NCI-H2196 treated with DMSO at 0.1 percent for 48 hours (cell line): ENCODE data around the gene RNASEH2B.

Experiments
- DNase-seq: peaks from one replicate; lab custom pipeline; 2025; ENCODE audit not compliant: unreplicated experiment; lab: John Stamatoyannopoulos, UW

Gene RNASEH2B

DNA sequence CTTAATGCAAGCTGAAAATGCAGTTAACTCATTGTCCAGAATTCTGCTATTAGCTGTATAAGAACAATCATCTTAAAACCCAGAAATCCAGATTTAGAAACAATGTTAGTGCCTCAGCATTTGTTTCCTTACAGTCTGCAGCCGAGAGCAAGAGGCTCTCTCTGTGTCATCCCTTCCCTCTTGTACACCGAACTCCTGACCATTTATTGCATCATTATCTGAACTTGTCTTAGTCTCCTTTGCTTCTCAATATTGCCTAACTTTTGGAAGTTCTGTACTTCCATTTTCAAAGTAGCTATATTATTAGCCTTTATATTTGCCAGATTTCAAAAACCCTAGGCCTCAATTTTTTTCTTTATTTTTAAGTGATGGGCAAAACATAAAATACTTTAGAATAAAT, 27.1 kb downstream of the RNASEH2B start:
- DNase-seq: no peak

DNA sequence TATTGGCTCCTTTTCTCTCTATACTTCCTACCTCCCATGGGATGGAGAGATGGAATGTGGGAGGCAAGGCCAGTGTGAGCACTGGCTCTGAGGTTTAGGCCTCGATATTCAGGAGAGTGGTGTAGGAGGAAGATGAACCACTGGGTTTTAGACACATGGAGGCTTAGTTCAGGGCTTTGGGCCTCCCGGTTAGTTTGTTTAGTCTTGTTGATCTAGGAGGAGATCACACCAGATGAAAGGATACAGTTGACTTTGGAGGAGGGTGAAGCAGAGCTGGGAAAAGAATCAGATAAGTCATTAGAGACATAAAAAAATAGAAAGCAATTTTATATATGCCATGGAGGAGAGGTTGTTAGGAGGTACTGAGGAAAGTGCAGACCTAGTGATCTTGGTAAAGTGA, 30.9 kb downstream of the RNASEH2B start:
- DNase-seq: no peak

DNA sequence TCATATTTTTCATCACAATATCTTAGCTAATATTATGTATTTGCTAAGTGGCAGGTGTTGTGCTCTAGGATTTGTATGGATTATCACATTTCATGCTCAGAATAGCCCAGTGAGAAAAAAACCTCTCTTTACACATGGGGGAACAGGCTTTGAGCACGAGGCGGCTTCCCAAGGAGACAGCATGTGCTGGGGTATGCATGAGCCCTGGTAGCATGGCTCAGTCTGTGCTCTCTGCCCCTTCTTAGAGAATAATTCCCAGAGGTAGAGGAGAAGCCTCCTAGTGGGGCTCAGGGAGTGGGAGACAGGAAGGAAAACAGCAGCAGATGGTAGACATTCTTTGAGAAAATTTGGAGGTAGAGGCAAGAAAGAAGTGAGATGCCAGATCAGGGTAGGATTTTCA, 31.6 kb downstream of the RNASEH2B start:
- no peak for DNase-seq

DNA sequence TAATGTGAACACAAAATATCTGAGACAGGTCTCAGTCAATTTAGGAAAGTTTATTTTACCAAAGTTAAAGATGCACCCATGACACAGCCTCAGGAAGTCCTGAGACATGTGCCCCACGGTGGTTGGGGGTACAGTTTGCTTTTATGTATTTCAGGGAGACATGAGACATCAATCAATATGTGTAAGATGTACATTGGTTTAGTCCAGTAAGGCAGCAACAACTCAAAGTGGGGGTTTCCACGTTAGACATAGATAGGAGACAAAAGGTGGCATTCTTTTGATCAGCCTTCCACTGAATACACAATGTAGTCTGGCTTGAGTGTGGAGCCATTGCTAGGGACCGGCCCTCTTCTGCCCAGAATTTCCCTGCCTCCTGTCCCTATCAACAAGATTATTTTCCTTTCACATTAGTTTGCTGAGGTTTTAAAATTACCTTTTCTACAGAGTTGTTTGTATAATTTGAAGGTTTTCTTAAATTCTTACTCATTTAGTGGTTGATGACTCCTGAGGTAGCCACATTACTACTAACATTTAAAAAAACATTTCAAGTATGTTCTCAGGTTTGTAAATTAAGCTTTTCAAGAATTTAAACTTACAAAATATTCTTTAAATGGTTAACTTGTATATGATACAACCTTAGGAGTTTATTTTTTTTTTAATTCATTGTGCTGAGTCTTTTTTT, 33.2 kb downstream of the RNASEH2B start:
- no peak for DNase-seq

DNA sequence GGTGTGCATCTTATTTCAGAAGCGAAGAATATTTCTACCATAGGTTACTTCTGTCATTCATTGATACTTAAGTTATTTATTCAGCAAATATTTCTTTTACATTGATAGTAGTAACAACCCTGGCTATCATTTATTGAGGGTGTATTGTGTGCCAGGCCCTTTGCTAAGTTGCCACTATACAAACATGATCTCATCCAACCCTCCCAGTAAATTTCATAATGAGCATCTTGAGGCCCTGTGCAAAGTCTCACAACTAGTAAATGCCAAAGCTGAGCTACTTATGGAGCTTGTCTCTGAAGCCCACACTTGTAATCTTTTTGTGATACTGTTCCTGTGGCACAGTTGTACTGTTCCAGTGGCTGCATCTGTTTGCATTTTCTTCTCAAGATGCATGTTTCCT, 36.1 kb downstream of the RNASEH2B start:
- no peak for DNase-seq

DNA sequence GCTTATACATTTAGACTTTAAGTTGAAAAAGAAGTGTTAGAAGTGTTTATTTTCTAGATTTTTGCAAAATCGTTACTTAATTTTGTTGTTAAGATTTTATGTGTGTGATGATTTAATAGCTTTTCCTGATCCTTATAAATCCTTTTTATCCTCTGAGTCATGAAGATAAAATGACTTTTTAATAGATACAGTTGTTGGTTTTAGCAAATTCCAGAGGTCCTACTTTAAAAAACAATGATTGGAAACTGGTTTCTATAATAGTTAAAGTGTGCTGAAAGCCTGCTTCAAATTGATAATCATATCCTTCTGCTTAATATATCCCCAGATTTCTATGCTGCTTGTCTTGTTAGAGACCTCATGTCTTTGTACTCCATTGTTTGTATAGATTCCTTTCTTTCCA, 39.0 kb downstream of the RNASEH2B start:
- no peak for DNase-seq

DNA sequence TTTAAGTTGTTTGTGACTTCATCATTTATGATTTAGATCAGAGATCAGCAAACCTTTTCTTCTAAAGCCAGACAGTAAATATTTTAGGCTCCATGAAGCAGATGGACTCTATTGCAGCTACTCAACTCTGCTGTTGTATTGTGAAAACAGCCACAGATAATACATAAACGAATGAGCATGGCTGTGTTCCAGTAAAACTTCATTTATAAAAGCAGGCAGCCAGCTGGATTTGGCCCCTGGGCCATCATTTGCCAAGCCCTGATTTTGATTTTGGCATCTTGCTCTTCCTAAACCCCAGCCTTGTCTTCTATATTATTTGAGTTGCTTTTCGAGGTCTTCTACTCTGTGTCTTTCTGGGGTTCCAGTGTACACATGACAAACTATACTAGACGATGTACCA, 41.3 kb downstream of the RNASEH2B start:
- no peak for DNase-seq

DNA sequence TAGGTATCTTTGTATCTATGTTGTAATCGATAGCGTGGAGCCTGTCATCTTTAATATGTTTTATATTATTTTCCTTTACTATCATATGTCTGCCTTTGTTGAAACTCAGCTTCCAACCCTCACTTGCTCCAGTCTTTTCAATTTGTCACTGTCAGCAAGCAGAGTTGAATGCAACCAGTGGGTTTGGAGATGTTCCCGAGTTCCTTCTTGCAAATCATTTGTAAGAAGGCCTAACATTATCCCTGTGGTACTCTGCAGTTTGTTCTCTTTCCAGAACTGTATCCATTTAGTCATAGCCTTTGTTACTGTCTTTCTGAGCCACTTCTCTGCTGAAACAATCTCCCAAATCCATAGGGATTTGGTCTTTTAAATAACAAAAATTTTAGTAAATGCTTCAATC, 41.8 kb downstream of the RNASEH2B start:
- no peak for DNase-seq

DNA sequence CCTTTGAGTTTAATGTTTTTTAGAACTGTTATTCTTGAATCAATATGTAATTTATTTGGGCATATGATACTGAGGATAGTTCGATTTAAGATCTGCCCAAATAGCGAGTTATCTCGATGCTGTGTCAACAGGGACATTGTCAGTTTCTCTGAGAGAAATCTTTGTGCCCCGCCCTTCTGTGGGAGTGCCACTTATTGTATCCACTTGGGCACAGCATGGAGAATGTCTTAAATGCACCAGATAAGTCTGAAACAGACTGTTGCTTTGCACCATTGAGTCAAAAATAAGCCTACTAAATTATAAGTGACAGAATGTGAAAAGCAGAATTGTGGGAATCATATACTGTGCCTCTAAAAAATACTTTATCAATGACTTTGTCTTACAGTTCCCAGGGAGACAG, 45.6 kb downstream of the RNASEH2B start:
- DNase-seq: no peak

DNA sequence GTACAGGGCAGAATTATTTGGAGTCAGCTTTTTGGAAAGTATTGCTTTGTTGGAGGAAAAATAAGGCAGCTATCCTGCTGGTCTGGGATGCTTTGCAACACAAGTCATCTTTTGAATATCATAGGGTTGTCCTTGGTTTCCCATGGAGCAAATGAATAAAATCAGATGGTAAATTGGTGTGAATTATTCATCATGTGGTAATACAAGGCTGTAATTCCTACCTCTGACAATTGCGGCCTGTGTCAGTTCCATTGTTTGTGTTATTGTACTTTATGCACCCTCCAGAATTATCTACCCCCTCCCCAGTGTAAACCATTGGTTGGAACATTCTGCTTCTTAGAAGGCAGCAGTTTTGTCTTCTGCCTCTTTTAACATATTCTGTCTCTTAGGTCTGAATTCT, 46.2 kb downstream of the RNASEH2B start:
- no peak for DNase-seq

DNA sequence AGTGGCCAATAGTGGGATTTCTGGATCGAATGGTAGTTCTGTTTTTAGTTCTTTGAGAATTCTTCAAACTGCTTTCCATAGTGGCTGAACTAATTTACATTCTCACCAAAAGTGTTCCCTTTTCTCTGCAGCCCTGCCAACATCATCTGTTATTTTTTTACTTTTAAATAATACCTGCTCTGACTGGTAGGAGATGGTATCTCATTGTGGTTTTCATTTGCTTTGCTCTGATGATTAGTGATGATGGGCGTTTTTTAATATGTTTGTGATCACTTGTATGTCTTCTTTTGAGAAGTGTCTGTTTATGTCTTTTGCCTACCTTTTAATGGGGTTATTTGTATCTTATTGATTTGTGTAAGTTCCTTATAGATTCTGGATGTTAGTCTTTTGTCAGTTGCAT, 48.0 kb downstream of the RNASEH2B start:
- DNase-seq: no peak

DNA sequence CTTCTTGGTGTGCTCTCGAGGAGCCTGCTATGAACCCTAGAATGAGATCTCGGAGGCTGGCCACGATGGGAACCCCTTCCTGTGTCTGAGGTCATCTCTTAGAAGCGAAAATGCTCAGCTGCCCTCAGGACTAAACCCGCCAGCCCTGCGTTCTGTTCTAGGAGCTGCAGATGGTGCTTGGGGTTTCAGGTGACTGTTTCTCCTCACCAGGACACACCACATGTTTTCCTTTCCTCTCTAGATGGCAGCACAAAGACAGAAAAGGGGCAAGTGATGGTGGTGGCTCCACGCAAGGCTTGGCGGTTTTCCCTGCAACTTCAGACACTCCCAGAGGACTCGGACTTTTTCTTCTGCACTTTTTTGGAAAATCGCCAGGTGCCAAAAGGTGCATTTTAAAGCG, 60.1 kb downstream of the RNASEH2B start:
- DNase-seq: no peak

DNA sequence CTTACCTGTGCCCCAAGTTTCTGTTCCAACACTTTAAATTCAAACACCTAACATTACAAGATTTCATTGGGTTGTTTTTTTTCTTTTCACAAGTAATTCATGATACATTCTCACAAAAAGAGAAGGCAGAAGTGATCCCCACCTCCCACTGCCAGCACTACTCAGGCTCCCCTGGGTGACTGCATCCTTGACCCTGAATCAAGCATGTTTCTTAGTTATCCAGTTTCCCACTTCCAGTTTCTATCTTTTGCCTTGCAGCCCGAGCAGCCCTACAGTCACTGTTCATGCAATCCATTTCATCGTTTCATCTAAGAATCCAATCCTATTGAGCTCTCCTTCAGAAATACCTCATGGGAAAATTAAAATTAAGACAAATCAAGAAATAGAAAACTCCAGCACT, 61.4 kb downstream of the RNASEH2B start:
- DNase-seq: no peak

DNA sequence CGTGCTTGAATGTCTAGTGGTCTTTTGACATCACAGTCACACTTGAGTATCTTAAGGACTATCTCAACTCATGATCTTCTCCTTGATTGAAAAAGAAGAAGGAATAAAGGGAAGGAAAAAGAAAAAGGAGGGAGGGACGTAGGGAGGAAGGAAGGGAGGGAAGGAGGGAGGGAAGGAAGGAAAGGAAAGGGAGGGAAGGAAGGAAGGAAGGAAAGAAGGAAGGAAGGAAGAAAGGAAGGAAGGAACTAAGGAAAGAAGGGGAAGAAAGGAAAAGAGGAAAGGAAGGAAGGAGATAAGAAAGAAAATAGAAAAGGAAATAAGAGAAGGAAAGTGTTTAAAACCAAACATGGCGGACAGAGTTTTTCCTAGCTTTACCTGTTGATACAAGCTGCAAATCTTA, 64.7 kb downstream of the RNASEH2B start:
- no peak for DNase-seq

DNA sequence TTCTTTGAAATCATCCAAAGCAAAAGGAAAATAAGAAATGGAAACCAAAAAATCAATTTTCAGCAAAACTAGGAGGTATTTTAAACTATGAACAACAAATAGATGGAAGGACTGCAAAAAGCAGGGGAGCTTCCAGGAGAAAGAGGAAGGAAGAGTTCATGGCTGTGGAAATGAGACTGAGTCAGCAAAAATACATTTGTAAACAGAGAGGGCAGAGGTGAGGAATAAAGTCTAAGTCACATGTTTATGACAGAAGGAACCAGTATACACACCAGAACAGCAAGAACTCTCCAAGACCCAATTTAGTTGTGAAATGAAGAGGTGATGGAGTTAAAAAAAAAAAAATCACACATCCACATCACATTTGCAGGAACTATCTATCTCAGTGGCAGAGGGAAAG, 69.6 kb downstream of the RNASEH2B start:
- no peak for DNase-seq

DNA sequence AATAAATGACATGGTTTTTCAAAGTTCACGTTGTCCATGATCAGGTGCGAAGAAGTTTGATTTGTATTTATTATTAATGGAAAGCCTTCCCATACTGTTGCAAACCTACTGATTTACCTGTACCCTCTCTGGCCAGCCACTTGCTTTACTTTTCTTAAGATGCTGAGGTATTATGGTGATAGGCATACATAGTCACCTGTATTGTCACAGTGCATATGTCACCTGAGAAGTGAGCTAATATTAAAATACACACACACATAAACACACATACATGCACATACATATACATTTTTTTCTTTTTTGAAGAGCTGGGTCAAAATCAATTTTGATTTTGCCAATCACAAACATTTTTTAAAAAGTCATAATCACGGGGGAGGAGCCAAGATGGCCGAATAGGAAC, 72.1 kb downstream of the RNASEH2B start:
- no peak for DNase-seq

DNA sequence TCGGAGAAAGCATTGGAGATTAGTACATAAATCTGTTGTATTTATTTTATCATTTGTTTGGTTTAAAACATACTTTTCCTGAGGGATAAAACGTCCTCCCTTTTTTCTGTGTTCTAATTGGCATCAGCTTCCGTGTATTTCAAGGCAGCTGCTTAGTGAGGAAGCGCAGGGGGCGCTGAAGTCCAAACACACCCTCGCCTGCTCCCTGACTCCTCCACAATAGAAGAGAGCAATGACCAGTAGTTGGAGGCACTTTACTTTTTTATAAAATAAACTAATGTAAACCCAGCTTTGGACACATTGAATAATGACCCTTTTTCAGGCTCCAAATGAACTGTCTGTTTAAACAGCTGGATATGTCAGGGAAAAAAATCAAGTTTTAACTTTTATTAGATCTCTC, 79.9 kb downstream of the RNASEH2B start:
- no peak for DNase-seq

DNA sequence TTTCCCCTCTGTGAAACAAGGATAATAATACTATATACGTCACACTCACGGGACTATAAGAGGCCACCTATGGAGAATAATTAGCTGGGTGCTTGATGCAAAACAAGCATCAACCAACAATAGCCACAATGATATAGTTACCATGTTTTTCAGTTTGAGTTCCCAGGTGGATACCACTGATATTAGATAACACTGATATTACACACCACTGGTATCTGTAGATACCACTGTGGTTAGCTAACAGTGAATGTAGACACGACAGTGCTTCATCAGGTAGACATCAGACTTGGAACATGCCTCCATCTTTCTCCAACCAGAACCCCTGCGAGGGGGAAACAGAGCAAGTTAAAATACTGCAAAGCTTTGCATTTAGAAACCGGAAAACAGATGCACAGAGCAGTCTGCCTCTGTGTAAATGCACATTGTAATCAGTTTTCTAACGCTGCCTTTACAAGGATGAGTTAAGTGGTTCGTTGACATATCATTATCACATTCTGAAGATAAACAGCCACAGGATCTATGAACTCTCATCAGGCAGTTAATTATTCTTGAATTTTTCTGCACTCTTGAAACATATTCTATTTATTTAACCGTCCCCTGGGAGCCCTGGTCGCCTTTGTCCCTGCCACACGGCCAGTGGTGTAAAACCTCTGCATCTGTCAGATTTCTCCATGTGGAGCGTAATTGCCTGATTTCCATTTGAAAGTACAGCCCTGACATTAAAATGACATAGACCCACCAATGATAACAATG, 80.7 kb downstream of the RNASEH2B start:
- DNase-seq: no peak

DNA sequence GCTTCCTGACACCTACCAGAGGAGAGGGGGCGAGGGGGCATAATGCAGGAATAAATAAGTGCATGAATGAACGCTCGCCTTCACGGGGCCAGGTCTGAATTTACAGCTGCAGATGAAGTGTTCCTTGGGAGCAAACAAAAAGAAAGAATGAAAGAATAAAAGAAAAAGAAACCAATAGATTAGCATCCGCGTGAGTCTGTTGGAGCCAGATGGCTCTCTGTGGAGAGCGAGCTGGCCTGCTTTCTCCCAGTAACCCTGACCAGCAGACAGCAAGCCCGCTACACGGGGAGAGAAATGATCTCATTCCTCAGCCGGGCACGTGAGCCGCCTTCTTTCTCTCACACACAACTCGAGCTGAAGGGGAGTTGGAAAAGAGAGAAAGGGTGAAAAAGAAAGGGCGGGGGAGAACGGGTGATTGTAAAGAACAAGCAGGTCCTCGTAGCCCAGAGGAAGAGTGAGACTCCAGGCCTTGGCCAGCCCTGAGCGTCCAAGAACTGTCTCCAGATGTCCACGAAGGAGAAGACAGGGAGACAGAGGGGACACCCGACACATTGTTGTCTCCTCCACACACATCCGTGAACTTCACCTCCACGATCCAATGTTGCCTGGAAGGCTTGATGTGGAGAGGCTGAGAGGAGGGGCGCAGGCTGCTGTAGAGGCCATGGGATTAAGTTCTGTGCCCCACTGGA, 81.4 kb downstream of the RNASEH2B start:
- no peak for DNase-seq

DNA sequence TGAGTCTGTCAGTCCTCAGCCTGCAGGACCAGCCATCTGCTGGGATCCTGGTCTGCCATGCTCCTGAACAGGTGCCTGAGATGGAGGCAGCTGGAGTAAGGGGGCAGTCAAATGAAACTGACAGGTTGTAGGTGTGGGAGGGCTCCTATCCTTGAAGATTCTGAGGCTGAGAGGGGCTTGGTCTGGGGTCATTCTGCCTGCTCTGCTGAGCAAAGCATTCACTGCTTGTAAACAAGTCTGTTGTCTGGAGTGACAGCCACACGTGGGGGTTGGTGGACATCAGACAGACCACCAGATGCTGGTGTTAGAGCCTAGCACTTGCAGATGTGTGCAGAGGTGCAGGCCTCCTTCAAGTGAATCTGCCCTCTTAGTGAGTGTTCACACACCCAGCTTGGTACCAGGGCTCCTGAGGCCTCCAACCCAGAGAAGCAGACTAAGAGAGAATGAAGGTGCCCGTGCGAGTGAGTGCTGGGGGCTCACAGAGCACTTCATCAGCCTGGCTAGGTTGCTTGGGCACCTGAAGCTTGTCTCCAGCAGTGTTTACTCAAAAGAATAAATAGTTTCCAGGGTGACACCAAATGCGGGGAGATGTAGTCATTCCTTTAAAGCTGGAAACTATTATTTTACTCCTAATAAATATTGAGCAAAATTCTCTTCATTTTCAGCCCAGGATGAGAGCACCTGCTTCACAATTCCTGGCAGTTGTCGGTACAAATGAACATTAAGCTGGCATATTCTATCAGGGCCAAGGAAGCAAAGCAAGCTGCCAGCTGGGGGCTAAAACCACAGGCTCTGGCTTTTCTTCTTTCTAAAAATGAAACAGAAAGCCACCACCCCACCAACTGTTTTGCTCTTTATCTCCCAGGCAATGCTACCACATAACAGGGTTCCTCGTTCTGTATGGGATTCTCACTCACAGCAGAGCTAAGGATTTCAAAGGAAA, 82.3 kb downstream of the RNASEH2B start:
- DNase-seq: no peak

DNA sequence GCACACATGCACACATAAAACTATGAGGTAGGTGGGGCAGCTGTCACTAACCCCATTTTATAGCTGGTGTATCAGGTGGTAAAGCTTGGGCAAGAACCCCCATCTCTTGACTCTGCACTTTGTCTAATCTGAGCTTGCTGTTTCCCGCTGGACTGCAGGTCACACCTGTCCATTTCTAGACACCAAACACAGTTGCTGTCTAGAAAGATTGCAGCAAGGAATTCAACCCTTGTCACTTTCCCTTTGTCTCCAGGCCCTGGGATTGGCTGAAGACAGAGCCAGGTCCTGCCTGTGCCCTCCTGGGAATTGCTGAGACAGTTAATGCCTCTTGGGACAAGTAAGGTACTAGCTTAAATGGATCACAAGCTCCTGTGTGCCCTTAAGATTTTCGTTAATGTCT, 83.8 kb downstream of the RNASEH2B start:
- DNase-seq: no peak
